HPDE6-E6E7 (cell line): Measurements from ENCODE around the gene RIPK1.
"Not testable (repeated sequence)": the region's sequence is repeated elsewhere in the genome, so short reads cannot be mapped to it uniquely, and the experiment has no call there.

Source experiments
- DNase-seq: peaks from one replicate; pipeline ENCODE4 v3.0.0; 2011; ENCODE audit warnings: missing footprints; ENCODE audit errors: extremely low spot score

RIPK1 gene

GRCh38 chr6:3135668-3136291 lies 67.5 kb downstream of the RIPK1 start:
- DNase-seq = no peak

GRCh38 chr6:3136292-3137011 lies 68.2 kb downstream of the RIPK1 start:
- DNase-seq = no peak

- DNase-seq = no peak
These were observed 68.9 kb downstream of the RIPK1 start for GRCh38 chr6:3137057-3137777.

GRCh38 chr6:3137873-3138272 lies 69.6 kb downstream of the RIPK1 start:
- DNase-seq = not testable (repeated sequence)

- no peak for DNase-seq
These were observed 70.0 kb downstream of the RIPK1 start for GRCh38 chr6:3138341-3138740.

GRCh38 chr6:3139090-3139903 lies 71.0 kb downstream of the RIPK1 start:
- DNase-seq = peak; percentile 84

- no peak for DNase-seq
These were observed 71.9 kb downstream of the RIPK1 start for GRCh38 chr6:3140201-3140600.

GRCh38 chr6:3142536-3142935 lies 74.2 kb downstream of the RIPK1 start:
- DNase-seq = no peak

- DNase-seq = no peak
These were observed 74.9 kb downstream of the RIPK1 start for GRCh38 chr6:3143158-3143557.

GRCh38 chr6:3144571-3144970 lies 76.3 kb downstream of the RIPK1 start:
- no peak for DNase-seq

GRCh38 chr6:3147914-3148757 lies 79.8 kb downstream of the RIPK1 start:
- no peak for DNase-seq

GRCh38 chr6:3151691-3152090 lies 83.4 kb downstream of the RIPK1 start:
- no peak for DNase-seq

- no peak for DNase-seq
These were observed 84.4 kb downstream of the RIPK1 start for GRCh38 chr6:3152689-3153088.

GRCh38 chr6:3155416-3155815 lies 87.1 kb downstream of the RIPK1 start:
- not testable (repeated sequence) for DNase-seq

GRCh38 chr6:3156184-3157130 lies 88.2 kb downstream of the RIPK1 start:
- DNase-seq = not testable (repeated sequence)

- DNase-seq = peak; percentile 77
These were observed 89.0 kb downstream of the RIPK1 start, which contains the start of gene TUBB2A for GRCh38 chr6:3157131-3157933. Gene TUBB2A (minus strand): TSS chr6:3157544. CDS start chr6:3157463, 81 bp downstream.

- DNase-seq = peak; percentile 85
These were observed 91.8 kb downstream of the RIPK1 start for GRCh38 chr6:3159805-3160781.

- no peak for DNase-seq
These were observed 93.8 kb downstream of the RIPK1 start for GRCh38 chr6:3162067-3162497.
